ENCODE measurements around the gene NR5A2.

The NR5A2 gene

GRCh38 chr1:200036619-200037270, 9.2 kb downstream of the NR5A2 start:
- no peak for DNase-seq

DNA sequence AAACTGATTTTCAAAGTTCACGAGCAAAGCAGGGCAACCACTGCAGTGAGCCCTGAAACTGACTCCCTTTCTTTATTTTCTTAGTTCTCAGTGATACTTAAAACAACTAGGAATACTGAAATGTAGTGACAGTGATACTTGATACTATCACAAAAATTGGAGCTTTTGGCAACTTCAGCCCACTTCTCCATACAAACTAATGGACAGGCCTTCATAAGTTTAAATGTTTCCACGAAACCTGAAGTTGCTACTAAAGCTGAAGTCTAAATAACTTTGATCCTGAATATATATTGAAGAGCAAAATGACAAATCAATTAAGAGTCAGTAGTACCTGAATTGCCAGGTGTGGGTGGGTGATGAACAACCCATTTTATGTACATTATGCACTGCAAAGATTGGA, 10.0 kb downstream of the NR5A2 start:
- DNase-seq, result no peak

DNA sequence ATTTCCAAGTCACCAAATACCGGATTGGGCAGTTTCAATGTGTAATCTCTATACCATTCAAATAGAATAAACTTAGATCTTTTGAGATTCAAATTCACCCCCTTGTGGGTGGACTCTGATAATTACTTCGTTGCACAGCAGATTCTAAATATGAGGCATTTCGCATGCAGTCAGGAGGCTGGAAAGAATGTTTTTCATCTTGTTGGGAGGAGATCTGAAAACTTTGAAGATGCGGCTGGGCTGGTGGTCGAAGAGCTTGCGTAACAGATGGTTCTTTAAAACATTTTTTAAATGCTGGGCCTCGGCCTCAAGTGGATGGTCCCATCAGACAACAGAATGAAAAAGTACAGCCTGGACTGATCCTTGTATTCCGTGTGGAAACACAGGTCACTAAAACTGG, 10.4 kb downstream of the NR5A2 start:
- DNase-seq, result no peak

- no peak for DNase-seq
These were observed 10.9 kb downstream of the NR5A2 start for GRCh38 chr1:200038325-200038980.

DNA sequence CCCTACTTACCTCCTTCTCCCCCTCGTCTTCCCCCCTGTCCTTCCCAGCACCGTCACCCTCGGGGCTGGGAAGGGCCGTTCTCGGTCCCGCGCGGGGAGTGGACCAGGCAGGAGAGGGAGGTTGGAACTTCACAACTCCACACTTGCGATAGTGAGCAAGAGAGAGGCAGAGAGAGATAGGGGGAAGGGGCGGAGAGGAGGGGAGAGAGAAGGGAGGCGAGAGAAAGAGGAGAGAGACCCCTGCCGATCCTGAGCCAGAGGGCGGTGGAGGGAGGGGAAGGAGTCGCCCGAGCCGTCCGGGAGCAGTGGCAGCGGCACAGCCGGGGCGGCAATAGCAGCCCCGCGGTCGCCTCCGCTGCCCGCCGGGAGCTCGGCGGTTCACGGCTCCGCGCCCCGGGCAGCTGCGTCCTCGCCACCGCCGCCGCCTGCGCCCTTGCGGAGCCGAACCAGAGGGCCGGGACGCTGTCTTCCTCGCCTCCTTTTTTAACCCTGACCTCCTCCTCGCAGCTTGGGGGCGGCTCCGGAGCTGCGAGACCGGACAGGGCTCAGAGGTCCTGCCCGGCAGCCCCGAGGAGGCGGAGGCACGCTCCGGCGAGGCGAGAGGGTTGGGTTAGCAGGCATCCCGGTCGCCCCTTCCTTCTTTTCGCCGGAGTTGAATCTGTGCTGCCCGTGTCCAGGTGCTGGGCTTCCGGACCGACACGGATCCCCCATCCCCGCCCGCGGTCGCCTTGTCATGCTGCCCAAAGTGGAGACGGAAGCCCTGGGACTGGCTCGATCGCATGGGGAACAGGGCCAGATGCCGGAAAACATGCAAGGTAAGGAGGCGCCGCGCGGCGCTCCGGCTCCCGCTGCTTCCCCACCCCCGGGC, 11.7 kb downstream of the NR5A2 start:
- DNase-seq, result no peak

- DNase-seq, result no peak
These were observed 12.5 kb downstream of the NR5A2 start for GRCh38 chr1:200039849-200040474.

- no peak for DNase-seq
These were observed 13.1 kb downstream of the NR5A2 start for GRCh38 chr1:200040481-200041138.

- DNase-seq, result no peak
These were observed 14.0 kb downstream of the NR5A2 start for GRCh38 chr1:200041337-200042118.

GRCh38 chr1:200042119-200042551, 14.6 kb downstream of the NR5A2 start:
- DNase-seq, result no peak

- DNase-seq, result no peak
These were observed 15.2 kb downstream of the NR5A2 start for GRCh38 chr1:200042552-200043335.

DNA sequence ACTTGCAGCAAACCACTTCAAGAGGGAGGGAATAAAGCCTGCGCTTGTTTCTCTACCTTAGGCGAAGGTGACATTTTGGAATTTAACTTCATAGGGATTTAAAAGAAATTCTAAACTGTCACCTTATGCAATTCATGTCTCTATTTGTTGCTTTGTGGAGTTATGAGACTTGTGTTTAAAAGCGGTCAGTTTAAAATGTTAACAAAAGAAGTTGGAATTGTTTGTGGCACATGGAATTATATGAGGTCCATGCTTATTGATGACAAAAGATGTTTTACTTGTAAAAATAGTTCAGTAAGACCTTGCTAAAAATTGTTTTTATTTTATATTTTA, 15.8 kb downstream of the NR5A2 start:
- no peak for DNase-seq

DNA sequence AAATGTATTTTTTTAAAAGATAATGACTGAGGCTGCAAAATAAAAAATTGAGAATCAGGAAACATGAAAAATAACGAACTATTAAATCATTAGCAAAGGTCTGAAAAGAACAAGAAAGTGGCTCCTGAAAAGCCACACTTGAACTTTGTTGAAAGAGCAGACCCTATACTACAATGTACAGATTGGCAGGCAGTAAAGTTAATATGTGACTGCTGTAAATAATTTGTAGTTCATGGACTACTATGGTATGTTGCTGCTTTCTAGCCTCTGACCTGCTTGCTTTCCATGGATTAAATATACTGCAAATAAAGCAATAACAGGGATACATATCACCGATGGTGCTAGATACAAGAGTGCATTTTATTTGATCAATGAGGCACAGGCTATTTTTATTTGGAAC, 18.6 kb downstream of the NR5A2 start:
- DNase-seq, result no peak

DNA sequence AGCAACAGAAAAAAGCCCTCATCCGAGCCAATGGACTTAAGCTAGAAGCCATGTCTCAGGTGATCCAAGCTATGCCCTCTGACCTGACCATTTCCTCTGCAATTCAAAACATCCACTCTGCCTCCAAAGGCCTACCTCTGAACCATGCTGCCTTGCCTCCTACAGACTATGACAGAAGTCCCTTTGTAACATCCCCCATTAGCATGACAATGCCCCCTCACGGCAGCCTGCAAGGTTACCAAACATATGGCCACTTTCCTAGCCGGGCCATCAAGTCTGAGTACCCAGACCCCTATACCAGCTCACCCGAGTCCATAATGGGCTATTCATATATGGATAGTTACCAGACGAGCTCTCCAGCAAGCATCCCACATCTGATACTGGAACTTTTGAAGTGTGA, 20.7 kb downstream of the NR5A2 start:
- DNase-seq, result no peak

DNA sequence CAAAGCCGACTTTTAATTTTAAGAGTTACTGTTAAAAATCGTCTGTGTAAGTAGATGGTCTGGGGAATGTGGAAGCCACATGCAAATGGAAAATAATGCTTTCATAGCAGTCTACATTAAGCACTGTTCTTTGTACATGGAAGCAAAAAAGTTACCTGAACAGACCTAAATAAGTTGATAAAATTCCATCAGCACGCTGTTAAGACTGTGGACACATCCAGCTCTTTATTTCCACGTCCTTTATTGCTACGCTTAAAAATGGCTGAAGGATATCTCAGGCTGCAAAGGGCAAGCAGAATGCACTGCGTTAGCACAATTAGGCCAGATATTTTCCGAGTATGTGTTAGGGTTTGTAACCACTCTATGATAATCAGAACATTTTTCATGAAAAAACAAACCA, 22.3 kb downstream of the NR5A2 start:
- no peak for DNase-seq

- no peak for DNase-seq
These were observed 24.1 kb downstream of the NR5A2 start for GRCh38 chr1:200051620-200052019.

DNA sequence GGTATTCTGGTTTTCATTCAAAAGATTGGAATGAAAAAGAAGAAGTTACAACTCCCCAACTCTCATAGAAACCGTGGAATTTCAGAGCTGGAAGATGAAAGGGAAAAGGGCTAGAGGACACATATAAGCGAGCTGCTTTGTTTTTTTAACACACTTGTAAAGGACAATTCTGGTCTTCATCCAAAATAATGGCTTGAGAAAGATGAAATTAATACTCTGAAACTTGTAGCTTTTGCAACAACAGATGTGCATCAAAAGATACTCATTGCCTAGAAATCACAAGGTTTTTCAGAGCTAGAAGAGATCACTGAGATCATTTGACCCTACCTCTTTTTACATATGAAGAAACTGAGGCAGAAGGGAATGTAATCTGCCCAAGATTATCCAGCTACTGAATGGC, 25.6 kb downstream of the NR5A2 start:
- no peak for DNase-seq

- DNase-seq, result no peak
These were observed 26.1 kb downstream of the NR5A2 start for GRCh38 chr1:200053646-200054045.

DNA sequence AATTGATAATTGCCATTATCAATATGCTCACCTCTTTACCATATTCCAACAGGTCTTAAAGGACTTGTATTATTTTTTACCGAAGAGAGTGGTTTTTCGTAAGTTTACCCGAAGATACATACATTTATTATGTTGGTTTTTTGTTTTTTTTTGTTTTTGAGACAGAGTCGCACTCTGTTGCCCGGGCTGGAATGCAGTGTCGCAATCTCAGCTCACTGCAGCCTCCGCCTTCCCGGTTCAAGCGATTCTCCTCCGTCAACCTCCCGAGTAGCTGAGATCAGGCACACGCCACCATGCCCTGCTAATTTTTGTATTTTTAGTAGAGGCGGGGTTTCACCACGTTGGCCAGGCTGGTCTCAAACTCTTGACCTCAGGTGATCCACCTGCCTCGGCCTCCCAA, 30.8 kb downstream of the NR5A2 start:
- DNase-seq, result no peak

DNA sequence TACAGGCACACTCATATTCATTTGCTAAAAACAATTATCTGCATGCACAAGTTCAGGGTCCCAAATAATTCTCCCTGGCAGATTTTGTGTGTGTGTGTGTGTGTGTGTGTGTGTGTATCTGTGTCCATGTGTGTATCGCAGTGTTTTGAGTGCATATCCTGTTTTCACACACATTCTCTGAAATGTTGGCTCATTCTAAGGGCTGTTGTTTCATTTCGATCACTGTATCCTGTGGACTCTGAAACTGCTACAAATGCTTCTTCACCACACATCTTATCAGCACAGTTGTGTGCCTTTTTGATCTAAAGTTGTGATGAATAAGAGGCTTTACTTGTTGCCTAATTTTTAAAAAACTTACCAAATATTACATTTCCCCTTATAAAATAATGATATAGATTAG, 34.6 kb downstream of the NR5A2 start:
- DNase-seq, result no peak

DNA sequence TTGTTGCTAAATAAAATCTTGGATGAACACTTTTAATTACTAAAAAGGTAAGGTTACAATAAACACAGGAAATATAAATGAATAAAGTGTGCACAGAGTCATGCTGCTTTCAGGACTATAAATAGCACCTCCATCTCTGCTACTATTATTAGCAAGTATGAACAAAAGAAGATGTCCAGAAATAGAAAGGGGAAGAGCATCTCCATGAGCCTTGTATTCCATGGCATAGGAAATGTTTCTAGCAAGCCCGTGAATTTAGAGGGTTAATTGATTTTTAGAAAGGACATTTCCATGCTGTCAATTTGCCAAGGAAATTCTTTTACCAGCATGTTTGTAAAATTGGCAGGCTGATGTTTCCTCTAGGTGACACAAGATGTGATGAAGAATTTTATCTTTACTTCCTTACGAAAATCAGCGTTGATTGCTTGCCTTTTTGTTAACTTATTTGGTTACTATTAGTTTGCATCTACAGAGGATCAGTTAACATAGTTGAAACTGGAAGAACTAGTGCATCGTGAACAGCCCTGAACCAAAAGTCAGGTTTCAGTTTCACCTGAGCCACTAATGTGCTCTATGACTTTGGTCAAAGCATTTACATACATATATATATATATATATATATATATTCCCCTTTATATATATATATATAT, 45.3 kb downstream of the NR5A2 start:
- DNase-seq, result no peak

GRCh38 chr1:200073286-200073637, 45.8 kb downstream of the NR5A2 start:
- DNase-seq, result no peak

Data from NCI-H446 (cell line).